KOPT-K1 (cell line): ENCODE measurements around the gene MBTD1.
"Not testable (repeated sequence)": the region's sequence is repeated elsewhere in the genome, so short reads cannot be mapped to it uniquely, and the experiment has no call there.

Source experiments
- H3K27ac ChIP-seq: fragments of 200-600 bp; sonication (generic); 2 replicates; pipeline ENCODE4 v1.5.1; 2016; ENCODE audit warnings: antibody characterized with exemption, mild to moderate bottlenecking, low read depth, low read length; ENCODE audit not compliant: poor library complexity, severe bottlenecking
- H3K36me3 ChIP-seq: fragments of 200-600 bp; sonication (generic); 2 replicates; pipeline ENCODE4 v1.5.1; 2017; ENCODE audit warnings: antibody characterized with exemption, mild to moderate bottlenecking, low read length, moderate library complexity; ENCODE audit not compliant: insufficient read depth
- H3K9me3 ChIP-seq: fragments of 200-600 bp; sonication (generic); 2 replicates; pipeline ENCODE4 v1.5.1; 2017; ENCODE audit warnings: antibody characterized with exemption, low read length, mild to moderate bottlenecking; ENCODE audit not compliant: insufficient read depth, poor library complexity, severe bottlenecking

MBTD1 gene

GRCh38 chr17:51259564-51260236 lies at the start of gene MBTD1:
MBTD1 (minus strand) TSS chr17:51260049; CDS start chr17:51225161, 34,888 bp downstream.
- Histone ChIP-seq H3K36me3 (peaks cover 64% of the 10 kb centered on the region), H3K27ac (peak within 1 kb of the TSS; percentile 88), H3K9me3 (no peaks in the 10 kb centered on the region)

- Histone ChIP-seq H3K27ac (no peak overlapping the region), H3K36me3 (peaks cover 5% of the 10 kb centered on the region), H3K9me3 (peaks cover 14% of the 10 kb centered on the region)
These were observed 45.3 kb upstream of the MBTD1 start for GRCh38 chr17:51305182-51305581.

GRCh38 chr17:51299859-51300258 lies 40.0 kb upstream of the MBTD1 start:
- Histone ChIP-seq H3K27ac (no peak overlapping the region), H3K9me3 (no peaks in the 10 kb centered on the region), H3K36me3 (peaks cover 51% of the 10 kb centered on the region)

GRCh38 chr17:51298508-51299371 lies 38.9 kb upstream of the MBTD1 start:
- Histone ChIP-seq H3K9me3 (no peaks in the 10 kb centered on the region), H3K36me3 (peaks cover 60% of the 10 kb centered on the region), H3K27ac (no peak overlapping the region)

GRCh38 chr17:51294338-51294737 lies 34.5 kb upstream of the MBTD1 start:
- H3K36me3 ChIP-seq, result peaks cover 90% of the 10 kb centered on the region
- H3K27ac ChIP-seq, H3K9me3 ChIP-seq: not testable (repeated sequence)

- Histone ChIP-seq H3K27ac (no peak overlapping the region), H3K36me3 (peaks cover 99% of the 10 kb centered on the region), H3K9me3 (no peaks in the 10 kb centered on the region)
These were observed 29.9 kb upstream of the MBTD1 start for GRCh38 chr17:51289696-51290111.

- Histone ChIP-seq H3K27ac (no peak overlapping the region), H3K36me3 (peaks cover 98% of the 10 kb centered on the region), H3K9me3 (no peaks in the 10 kb centered on the region)
These were observed 27.6 kb upstream of the MBTD1 start for GRCh38 chr17:51287412-51287811.

GRCh38 chr17:51279183-51279582 lies 19.3 kb upstream of the MBTD1 start:
- no peak overlapping the region for H3K27ac ChIP-seq
- peaks cover 97% of the 10 kb centered on the region for H3K36me3 ChIP-seq
- H3K9me3 ChIP-seq, result no peaks in the 10 kb centered on the region

- H3K9me3 ChIP-seq, result no peaks in the 10 kb centered on the region
- H3K36me3 ChIP-seq, result peaks cover 100% of the 10 kb centered on the region
- H3K27ac ChIP-seq, result no peak overlapping the region
These were observed 15.5 kb upstream of the MBTD1 start for GRCh38 chr17:51275381-51275780.

GRCh38 chr17:51272812-51273211 lies 13.0 kb upstream of the MBTD1 start:
- no peak overlapping the region for H3K27ac ChIP-seq
- H3K36me3 ChIP-seq, result peaks cover 100% of the 10 kb centered on the region
- H3K9me3 ChIP-seq, result no peaks in the 10 kb centered on the region

- Histone ChIP-seq H3K9me3 (no peaks in the 10 kb centered on the region), H3K36me3 (peaks cover 100% of the 10 kb centered on the region), H3K27ac (no peak overlapping the region)
These were observed 10.8 kb upstream of the MBTD1 start for GRCh38 chr17:51270636-51271035.

GRCh38 chr17:51269991-51270390 lies 10.1 kb upstream of the MBTD1 start:
- no peak overlapping the region for H3K27ac ChIP-seq
- H3K9me3 ChIP-seq, result no peaks in the 10 kb centered on the region
- H3K36me3 ChIP-seq, result peaks cover 100% of the 10 kb centered on the region

- not testable (repeated sequence) for H3K9me3 ChIP-seq, H3K27ac ChIP-seq
- peaks cover 72% of the 10 kb centered on the region for H3K36me3 ChIP-seq
These were observed 4.6 kb upstream of the MBTD1 start for GRCh38 chr17:51264466-51264865.

GRCh38 chr17:51263006-51263405 lies 3.2 kb upstream of the MBTD1 start:
- Histone ChIP-seq H3K9me3 (no peaks in the 10 kb centered on the region), H3K36me3 (peaks cover 65% of the 10 kb centered on the region), H3K27ac (no peak overlapping the region)

- Histone ChIP-seq H3K36me3 (peaks cover 65% of the 10 kb centered on the region), H3K9me3 (no peaks in the 10 kb centered on the region), H3K27ac (peak overlapping the region; percentile 88)
These were observed 1.4 kb upstream of the MBTD1 start for GRCh38 chr17:51261024-51261963.
